HG02870 (cell line): ENCODE measurements around the gene AQP1.

Source experiments
- ATAC-seq: cut with Tn5 transposase; IDR thresholded peaks from one replicate; pipeline ENCODE4 v1.9.1; 2021; ENCODE audit warnings: mild to moderate bottlenecking, moderate library complexity; ENCODE audit not compliant: unreplicated experiment

Gene AQP1

DNA sequence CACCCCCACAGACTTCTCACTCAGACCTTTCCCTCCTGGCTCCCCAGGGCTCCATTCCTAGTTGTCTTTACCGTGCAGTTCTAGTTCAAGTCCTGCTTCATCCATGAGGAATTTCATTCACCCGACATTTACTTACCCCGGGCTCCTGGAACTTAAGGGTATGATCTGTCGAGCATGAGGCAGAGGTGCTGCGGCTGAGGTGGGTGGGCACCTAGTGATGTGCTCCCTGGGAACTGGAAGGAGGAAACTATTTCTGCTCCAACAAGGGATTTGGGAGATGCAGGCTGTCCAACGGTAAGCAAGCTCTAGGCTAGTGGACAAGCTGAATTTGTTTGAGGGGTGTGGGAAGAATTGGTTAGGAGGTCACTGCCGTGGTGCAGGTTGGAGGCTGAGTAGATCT is 30.2 kb upstream of the AQP1 start:
- ATAC-seq, result no peak

GRCh38 chr7:30884881-30885280 is 26.8 kb upstream of the AQP1 start:
- ATAC-seq, result no peak

- ATAC-seq, result no peak
These were observed 25.0 kb upstream of the AQP1 start for GRCh38 chr7:30886608-30887011.

- ATAC-seq, result no peak
These were observed 24.2 kb upstream of the AQP1 start for GRCh38 chr7:30887464-30887872.

DNA sequence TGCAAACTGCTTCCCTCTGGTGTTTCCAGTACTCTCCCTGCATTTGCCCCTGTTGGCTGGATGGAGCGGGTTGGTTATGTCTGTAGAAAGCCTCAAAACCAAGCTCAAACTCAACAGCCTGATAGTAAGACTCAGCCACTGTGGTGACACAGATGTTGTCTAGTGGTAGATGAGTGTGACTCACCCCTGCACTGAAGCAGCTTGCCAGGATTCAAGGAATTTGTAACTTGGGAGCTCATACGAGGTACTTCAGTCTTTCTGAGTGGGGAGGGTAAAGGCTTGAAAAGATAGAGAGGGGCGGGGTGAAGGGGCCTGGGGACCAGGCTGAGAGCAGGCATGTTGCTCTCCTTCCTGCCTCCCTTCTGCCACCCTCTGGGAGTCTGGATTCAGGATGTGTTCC is 22.9 kb upstream of the AQP1 start:
- no peak for ATAC-seq

DNA sequence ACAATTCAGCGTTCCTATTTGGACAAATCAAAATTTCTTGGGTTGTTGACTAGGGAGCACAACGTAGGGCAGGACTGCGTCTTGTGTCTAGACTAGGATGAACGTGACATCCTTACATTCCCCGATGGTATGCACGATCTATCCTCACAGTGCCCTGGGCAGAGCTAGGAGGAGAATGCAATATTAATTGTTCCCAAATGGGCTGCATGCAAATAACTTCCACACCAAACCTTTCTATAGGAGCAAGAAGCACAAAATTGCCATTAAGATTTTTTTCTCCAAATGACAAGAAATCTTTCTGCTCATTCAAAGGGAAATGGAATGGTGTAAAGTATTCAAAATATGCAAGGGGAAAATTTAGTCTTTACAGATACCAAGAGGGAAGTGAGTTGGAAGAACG is 21.4 kb upstream of the AQP1 start:
- ATAC-seq, result no peak

- no peak for ATAC-seq
These were observed 18.3 kb upstream of the AQP1 start for GRCh38 chr7:30893357-30893756.

- no peak for ATAC-seq
These were observed 17.6 kb upstream of the AQP1 start for GRCh38 chr7:30894009-30894408.

GRCh38 chr7:30894866-30895605 is 16.6 kb upstream of the AQP1 start:
- ATAC-seq, result no peak

- ATAC-seq, result no peak
These were observed 15.6 kb upstream of the AQP1 start for GRCh38 chr7:30896036-30896435.

DNA sequence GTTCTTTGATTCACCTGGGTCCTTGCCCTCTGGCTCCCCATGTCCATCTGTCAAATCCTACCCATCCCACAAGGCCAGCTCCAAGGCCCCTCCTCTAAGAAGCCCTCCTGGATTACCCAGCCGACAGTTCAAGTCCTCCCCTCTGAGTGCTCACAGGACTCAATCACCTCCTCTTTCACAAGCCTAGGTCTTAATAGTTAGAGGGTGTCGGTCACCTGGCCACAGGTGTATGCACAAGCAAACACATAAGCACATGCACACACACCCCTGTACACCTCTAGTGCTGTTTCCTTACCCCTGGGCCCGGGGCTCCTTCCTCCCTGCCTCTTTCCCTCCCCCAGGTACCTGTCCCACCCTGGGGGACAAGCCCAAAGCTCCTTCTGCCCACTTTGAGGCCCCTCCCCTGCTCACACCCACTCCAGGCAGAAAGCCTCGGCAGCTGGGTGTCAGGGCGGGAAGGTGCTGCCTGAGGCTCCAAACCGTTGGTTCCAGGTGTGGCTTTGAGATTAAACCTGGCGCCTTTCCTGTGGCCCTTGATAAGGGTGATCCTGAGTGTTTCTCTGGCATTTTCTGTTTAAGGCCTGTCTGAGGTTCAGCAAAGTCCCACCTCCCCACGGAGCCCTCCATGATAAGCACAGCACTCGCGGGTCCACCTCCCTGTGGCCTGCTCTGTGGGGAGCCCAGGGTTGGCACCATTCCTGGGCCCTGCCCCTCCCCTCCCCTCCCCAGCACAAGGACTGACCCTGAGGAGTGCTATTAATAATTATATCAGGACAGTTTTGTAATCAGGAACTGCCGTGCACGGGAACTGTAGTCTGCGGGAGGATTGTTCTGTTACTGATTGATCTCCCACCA is 14.6 kb upstream of the AQP1 start:
- ATAC-seq, result no peak

- ATAC-seq, result no peak
These were observed 13.9 kb upstream of the AQP1 start for GRCh38 chr7:30897770-30898169.

DNA sequence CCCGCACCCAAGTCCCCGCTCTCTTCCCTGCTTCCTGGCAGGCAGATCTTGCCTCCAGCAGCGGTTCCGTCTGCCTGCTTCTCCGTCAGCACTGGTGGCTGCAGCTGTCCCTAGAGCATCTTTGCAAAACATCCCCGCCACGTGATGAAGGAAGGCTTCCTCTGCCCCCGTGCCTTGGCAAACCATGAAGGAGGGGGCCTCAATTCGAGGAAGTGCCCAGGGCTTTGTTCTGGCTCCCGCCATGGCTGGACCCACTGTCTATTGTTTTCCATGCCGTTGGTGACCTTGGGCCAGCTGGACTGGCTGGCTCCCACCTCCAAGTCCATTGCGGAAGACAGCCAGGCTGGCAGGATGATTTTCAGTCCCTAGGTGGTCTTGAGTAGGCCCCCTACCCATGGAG is 13.2 kb upstream of the AQP1 start:
- ATAC-seq, result no peak

GRCh38 chr7:30899066-30899465 is 12.6 kb upstream of the AQP1 start:
- ATAC-seq, result no peak

DNA sequence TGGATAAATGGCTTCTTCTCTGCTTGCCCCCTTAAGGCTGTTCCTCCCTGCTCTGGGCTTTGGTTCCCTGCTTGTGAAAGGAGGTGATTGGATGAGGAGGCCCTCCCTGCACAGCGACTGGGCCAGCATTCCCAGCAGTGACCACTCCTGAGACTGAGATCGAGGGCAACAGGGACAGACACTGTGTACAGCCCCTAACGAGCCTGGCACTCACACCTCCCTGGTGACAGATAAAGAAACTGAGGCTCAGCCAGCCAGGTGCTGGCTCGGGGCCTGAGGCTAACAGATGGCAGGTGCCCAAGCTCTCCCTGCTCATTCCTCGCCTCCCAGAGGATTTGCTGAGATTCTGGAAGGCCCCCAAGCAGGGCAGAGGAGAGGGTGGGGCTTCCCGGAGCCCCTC is 12.0 kb upstream of the AQP1 start:
- no peak for ATAC-seq

DNA sequence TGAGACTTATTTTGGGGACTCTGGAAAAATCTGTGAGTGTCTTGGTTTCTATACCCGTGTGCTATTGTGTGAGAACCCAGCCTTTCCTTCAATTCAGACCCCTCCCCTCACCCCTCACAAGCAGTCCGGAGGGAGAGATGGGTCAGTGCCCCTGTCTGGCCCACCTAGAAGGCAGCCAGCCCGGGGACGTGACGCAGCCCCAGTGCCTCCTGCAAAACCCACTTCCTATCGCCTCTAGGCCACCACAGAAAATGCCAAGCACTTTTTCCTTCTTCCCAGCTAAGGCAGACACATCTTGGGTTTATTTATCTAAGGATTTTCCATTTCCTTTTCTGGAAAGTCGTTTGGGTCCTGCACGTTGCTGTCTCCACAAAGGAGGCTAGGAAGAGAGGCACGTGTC is 11.6 kb upstream of the AQP1 start:
- ATAC-seq, result no peak

GRCh38 chr7:30900803-30901362 is 10.8 kb upstream of the AQP1 start:
- no peak for ATAC-seq

DNA sequence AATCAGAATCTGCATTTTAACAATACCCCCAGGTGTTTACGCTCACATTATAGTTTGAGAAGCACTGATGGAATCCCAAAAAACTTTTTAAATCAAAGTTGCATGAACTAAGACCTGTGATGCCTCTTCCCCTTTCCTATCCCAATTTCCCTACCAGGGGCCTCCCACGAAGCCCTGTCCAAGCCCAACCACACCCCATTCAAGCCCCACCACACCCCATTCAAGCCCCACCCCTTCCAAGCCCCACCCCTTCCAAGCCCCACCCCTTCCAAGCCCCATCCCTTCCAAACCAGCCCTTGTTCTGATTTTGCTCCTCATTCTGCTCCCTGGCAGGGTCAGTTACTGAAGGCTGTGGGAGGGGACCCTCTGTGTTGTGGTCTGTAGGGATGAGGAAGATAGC is 9.8 kb upstream of the AQP1 start:
- no peak for ATAC-seq

- ATAC-seq, result no peak
These were observed 9.2 kb upstream of the AQP1 start for GRCh38 chr7:30902466-30902865.

GRCh38 chr7:30903146-30903545 is 8.5 kb upstream of the AQP1 start:
- no peak for ATAC-seq

DNA sequence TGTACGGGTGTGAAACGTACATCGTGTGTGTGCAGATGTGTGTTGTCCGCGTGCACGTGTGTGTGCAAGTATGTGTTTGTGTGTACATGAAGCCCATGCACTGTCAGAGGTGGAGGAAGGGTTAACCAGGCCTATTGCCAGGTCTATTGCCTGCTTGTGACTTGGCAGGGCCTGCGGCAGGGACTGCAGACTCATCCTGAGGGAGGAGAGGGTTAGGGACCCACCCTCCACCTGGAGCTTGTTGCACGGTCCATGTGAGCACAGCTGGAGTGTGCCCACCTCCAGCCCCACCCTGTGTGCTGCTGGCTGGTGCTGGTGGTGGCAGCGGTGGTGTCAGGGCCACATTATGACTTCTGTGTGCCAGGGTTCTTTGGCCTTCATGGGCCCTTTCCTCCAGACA is 7.1 kb upstream of the AQP1 start:
- no peak for ATAC-seq
